ENCODE data around the gene SARNP.

The SARNP gene

GRCh38 chr12:55780685-55781084, 36.8 kb downstream of the SARNP start:
- TF ChIP-seq TCF12 (IDR thresholded peaks at IDR 0.05; ENCODE audit: low read depth) (no peak), FOXM1 (IDR thresholded peaks at IDR 0.05; ENCODE audit: borderline replicate concordance, low read depth) (no peak), ZBTB7A (IDR thresholded peaks at IDR 0.05; ENCODE audit: low read depth) (no peak), TAF1 (IDR thresholded peaks at IDR 0.05; ENCODE audit: low read depth) (no peak), CREB1 (IDR thresholded peaks at IDR 0.05; ENCODE audit: low read depth) (no peak), RAD21 (IDR thresholded peaks at IDR 0.05; ENCODE audit: low read depth) (no peak), REST (IDR thresholded peaks at IDR 0.05; ENCODE audit: low read depth) (no peak), EP300 (IDR thresholded peaks at IDR 0.05; ENCODE audit: borderline replicate concordance) (no peak), YY1 (IDR thresholded peaks at IDR 0.05; ENCODE audit: low read depth) (no peak), EGR1 (IDR thresholded peaks at IDR 0.05) (no peak), TEAD4 (IDR thresholded peaks at IDR 0.05) (no peak), NFIC (IDR thresholded peaks at IDR 0.05) (no peak), MAX (IDR thresholded peaks at IDR 0.05) (no peak), CEBPB (IDR thresholded peaks at IDR 0.05) (no peak)
- TF ChIP-seq, protein P1, sequence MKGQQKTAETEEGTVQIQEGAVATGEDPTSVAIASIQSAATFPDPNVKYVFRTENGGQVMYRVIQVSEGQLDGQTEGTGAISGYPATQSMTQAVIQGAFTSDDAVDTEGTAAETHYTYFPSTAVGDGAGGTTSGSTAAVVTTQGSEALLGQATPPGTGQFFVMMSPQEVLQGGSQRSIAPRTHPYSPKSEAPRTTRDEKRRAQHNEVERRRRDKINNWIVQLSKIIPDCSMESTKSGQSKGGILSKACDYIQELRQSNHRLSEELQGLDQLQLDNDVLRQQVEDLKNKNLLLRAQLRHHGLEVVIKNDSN (IDR thresholded peaks at IDR 0.05): no peak

GRCh38 chr12:55777856-55778255, 39.7 kb downstream of the SARNP start:
- no peak for TF ChIP-seq YY1 (IDR thresholded peaks at IDR 0.05; ENCODE audit: low read depth)
- TF ChIP-seq REST (IDR thresholded peaks at IDR 0.05; ENCODE audit: low read depth): no peak
- no peak for TF ChIP-seq CEBPB (IDR thresholded peaks at IDR 0.05)
- TF ChIP-seq MAX (IDR thresholded peaks at IDR 0.05): no peak
- no peak for TF ChIP-seq RAD21 (IDR thresholded peaks at IDR 0.05; ENCODE audit: low read depth)
- TF ChIP-seq TAF1 (IDR thresholded peaks at IDR 0.05; ENCODE audit: low read depth): no peak
- TF ChIP-seq TCF12 (IDR thresholded peaks at IDR 0.05; ENCODE audit: low read depth): no peak
- no peak for TF ChIP-seq NFIC (IDR thresholded peaks at IDR 0.05)
- TF ChIP-seq FOXM1 (IDR thresholded peaks at IDR 0.05; ENCODE audit: borderline replicate concordance, low read depth): no peak
- TF ChIP-seq ZBTB7A (IDR thresholded peaks at IDR 0.05; ENCODE audit: low read depth): no peak
- TF ChIP-seq CREB1 (IDR thresholded peaks at IDR 0.05; ENCODE audit: low read depth): no peak
- TF ChIP-seq EP300 (IDR thresholded peaks at IDR 0.05; ENCODE audit: borderline replicate concordance): no peak
- TF ChIP-seq EGR1 (IDR thresholded peaks at IDR 0.05): no peak
- TF ChIP-seq, protein P1 (IDR thresholded peaks at IDR 0.05): no peak
- no peak for TF ChIP-seq TEAD4 (IDR thresholded peaks at IDR 0.05)

- TF ChIP-seq EGR1 (IDR thresholded peaks at IDR 0.05) (no peak), FOXM1 (IDR thresholded peaks at IDR 0.05; ENCODE audit: borderline replicate concordance, low read depth) (no peak), TEAD4 (IDR thresholded peaks at IDR 0.05) (no peak), EP300 (IDR thresholded peaks at IDR 0.05; ENCODE audit: borderline replicate concordance) (no peak), CREB1 (IDR thresholded peaks at IDR 0.05; ENCODE audit: low read depth) (no peak), YY1 (IDR thresholded peaks at IDR 0.05; ENCODE audit: low read depth) (no peak), ZBTB7A (IDR thresholded peaks at IDR 0.05; ENCODE audit: low read depth) (no peak), TAF1 (IDR thresholded peaks at IDR 0.05; ENCODE audit: low read depth) (no peak), REST (IDR thresholded peaks at IDR 0.05; ENCODE audit: low read depth) (no peak), NFIC (IDR thresholded peaks at IDR 0.05) (no peak), TCF12 (IDR thresholded peaks at IDR 0.05; ENCODE audit: low read depth) (no peak), CEBPB (IDR thresholded peaks at IDR 0.05) (no peak), MAX (IDR thresholded peaks at IDR 0.05) (no peak), RAD21 (IDR thresholded peaks at IDR 0.05; ENCODE audit: low read depth) (no peak)
- TF ChIP-seq, protein P1 (IDR thresholded peaks at IDR 0.05): no peak
These were observed 45.8 kb downstream of the SARNP start for GRCh38 chr12:55771736-55772135.

Measured in Ishikawa (cell line).